Measurements from ENCODE around the gene NBL1.

The NBL1 gene

DNA sequence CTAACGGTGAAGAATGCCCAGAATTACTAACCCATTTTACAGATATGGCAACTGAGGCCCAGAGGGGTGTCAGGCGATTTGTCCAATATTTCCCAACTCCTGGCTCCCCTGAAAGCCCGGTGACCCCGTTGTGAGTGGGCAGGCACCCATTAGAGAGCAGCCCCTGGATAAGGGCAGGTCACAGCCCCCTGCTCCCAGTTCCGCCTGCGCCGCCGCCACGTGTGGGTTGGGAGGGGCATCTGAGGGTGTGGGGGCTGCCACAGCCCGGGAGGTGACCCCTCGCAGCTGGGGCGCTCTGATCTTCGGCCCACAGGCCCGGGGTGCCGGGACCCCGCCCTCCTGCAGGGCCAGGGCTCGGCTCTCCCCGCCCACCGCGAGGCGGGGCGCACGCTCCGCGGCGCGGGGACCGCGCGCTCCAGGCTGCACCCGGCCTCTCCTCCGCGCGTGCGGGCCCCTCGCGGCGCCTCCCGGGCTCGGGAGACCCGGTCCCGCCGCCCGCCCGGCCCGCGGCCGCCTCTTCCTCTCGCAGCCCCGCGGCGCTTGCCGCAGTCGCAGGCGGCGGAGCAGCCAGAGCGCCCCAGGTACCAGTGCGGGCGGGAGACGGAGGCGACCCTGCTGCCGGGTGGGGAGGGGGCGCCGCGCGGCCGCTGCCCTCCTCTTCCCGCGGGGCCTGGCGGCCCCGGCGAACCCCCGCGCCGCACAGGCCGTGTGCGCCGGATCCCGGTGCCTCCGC, 20.5 kb downstream of the NBL1 start, which contains the start of gene HTR6:
TSS of gene HTR6 (plus strand) at position 423 of the 733 bp plus-strand sequence. CDS start 879 bp downstream, outside the sequence.
- in situ Hi-C loops (cut with HindIII; ENCODE audit: low sequenced_read_pairs), result no loop called here

DNA sequence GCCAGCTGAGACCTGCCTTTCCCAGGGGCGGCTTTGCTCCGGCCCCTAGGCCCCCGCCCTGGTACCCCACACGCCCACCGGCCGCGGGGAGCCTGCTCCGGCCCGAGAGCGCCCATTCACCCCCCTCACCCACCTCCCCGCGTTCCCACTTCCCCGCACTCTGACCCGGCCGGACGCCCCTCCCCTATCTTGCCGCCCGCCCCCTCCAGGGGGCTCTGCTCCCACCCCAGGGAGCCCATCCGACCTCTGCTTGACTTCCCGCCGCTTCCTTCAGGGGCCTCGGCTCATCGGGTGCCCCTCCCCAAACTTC, 21.0 kb downstream of the NBL1 start:
- in situ Hi-C loops (cut with HindIII; ENCODE audit: low sequenced_read_pairs), result no loop called here

- in situ Hi-C loops (cut with HindIII; ENCODE audit: low sequenced_read_pairs), result no loop called here
Observed at GRCh38 chr1:19665496-19666465, 21.7 kb downstream of the NBL1 start.

DNA sequence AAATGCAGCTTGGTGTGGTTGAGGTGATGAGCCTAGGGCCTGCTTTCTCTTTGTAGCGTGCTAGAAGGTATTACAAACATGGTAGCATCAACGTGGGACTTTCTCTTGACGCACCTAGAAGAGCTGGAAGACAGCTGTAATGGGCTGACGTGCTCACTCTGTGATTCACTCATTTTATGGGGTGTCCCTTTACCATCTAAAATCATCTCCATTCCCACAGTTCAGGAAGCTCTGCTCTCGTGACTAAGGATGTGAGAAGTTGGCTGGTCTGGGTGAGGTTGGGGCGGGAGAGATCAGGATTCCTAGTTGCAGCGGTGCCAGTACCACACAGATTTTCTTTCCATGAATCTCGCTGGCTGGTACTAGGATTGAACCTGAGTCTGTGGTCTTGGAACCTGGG, 24.8 kb downstream of the NBL1 start:
- in situ Hi-C loops (cut with HindIII; ENCODE audit: low sequenced_read_pairs), result no loop called here

- in situ Hi-C loops (cut with HindIII; ENCODE audit: low sequenced_read_pairs), result no loop called here
Observed at GRCh38 chr1:19670787-19671186, 26.7 kb downstream of the NBL1 start.

DNA sequence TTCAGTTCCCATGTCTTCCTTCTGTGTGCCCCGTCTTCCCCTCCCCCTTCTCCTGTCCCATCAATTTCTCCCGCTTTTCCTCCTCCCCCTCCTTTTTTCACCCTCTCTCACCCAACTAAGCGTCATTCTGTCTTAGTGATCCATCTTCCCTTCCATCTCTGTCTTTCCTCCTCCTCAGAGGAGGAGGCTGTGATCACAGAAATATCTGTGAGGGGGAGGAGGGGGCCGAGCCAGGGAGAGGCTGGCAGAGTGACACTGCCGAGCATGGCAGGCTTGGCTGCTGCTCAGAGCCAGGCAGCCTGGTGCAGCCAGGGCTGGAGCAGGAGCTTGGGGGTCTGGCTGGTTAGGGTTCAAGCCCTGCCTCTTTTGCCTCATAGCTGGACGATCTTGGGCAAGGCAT, 28.1 kb downstream of the NBL1 start:
- in situ Hi-C loops (cut with HindIII; ENCODE audit: low sequenced_read_pairs), result no loop called here

DNA sequence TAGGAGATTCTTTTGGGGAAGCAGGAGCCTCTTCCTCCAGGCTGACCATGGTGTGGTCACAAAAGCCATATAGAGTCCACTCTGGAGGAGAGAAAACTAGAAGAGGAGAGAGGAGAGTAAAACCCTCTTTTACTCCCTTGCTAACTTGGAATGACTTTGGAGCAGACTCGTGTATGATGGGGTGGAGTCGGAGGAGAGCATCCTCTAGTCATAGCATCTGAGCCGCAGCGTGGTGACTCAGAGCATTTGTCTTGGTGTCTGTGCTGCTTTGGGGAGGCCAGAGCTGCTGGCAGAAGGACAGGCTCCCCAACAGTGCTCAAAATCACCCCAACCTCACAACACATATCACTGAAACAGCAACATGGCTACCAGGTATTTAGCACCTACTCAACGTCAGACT, 31.7 kb downstream of the NBL1 start:
- in situ Hi-C loops (cut with HindIII; ENCODE audit: low sequenced_read_pairs), result no loop called here

DNA sequence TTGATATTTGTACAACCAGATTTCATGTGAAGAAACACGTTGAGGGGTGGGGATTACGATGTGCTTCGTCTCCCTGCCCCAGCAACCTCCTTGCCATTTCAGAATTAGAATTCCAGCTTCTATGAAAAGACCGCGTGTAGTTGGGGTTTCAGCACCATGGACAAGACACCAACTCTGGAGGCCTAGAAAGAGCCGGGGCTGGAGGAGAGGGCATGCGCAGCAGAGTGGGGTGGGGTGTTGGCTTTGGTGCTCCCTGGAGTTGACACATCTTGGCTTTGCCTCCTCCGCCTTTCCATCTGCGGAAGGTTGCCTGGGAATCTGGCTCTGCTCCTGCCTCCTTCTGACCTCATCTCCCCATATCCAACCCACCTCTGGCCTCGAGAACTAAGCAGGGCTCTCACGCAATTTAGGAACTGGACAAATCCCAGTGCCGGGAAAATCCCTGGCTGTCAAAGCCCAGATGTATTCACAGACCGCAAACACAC, 32.4 kb downstream of the NBL1 start:
- in situ Hi-C loops (cut with HindIII; ENCODE audit: low sequenced_read_pairs), result no loop called here

GRCh38 chr1:19678493-19678892, 34.4 kb downstream of the NBL1 start:
- in situ Hi-C loops (cut with HindIII; ENCODE audit: low sequenced_read_pairs), result no loop called here

- in situ Hi-C loops (cut with HindIII; ENCODE audit: low sequenced_read_pairs), result no loop called here
Observed at GRCh38 chr1:19678931-19679453, 34.9 kb downstream of the NBL1 start.

DNA sequence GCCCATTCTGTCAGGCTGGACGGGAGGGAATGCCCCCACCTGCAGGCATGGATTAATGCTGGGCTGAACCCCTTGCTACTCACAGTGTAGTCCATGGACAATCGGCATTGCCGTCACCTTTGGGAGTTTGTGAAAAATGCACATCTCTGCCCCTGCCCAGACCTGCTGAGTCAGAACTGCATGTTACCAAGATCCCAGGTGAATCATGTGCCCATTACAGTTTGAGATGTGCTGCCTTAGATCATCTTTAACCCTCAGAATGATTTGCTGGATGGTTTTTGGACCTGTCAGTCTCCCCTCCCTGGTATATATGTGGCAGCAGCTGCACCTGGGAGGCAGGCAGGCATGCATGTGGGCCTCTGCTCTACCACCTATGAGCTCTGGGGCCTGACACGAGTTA, 35.6 kb downstream of the NBL1 start:
- in situ Hi-C loops (cut with HindIII; ENCODE audit: low sequenced_read_pairs), result no loop called here

DNA sequence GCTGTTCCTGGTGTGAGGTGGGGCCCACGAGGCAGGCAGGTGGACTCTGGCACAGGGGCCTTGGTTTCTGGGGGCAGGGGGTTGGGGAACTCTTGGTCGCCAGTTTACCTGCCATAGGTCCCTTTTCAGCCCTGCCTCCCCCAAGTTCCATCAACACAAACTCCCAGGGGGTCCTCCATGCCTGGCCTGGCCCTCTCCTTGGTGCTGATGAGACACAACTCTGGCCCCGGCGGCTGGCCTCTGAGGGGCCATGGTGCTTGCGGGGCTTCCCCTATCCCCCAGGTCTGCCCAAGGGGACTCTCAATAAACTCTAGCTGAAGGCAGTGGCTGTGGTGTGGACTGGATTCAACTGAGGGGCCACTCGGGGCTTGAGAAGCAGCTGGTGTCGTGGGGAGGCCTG, 36.5 kb downstream of the NBL1 start:
- in situ Hi-C loops (cut with HindIII; ENCODE audit: low sequenced_read_pairs), result no loop called here

DNA sequence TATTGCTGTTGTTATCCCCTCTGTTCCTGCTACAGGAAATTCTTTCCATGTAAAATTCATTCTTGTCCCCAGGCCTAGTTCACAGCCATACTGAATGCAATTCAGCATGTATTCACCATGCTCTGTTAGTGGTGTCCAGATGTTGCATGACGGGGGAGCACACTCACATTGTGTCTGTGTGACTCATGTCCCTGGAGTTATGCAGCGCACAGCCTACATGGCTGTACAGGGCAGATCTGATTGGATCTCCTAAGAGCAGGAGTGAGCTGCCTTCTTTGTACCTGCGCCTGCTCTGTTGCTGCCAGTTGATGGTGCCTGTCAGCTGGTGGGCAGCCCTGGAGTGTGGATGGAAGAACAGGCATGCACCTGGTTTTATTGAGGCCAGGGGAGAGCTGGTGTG, 38.1 kb downstream of the NBL1 start:
- in situ Hi-C loops (cut with HindIII; ENCODE audit: low sequenced_read_pairs), result no loop called here

DNA sequence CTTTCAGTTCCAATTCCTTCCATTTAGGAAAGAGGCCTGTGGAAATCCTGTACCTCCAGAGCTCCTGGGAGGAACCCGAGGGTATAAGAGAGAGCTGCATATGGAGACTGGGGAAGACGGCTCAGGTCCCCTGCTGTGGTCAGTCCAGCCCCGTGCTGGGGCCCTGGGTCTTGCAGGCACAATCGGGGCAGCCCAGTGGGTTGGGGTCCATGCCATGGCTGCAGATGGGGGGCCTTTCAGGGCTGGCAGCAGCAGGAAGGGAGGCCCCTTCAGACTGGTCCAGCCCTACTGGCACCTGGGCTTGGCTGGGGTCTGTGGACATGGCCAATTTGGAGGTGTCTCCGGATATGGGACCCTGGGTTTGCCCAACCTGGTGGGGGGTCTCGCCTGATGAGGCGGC, 38.8 kb downstream of the NBL1 start:
- in situ Hi-C loops (cut with HindIII; ENCODE audit: low sequenced_read_pairs), result no loop called here

DNA sequence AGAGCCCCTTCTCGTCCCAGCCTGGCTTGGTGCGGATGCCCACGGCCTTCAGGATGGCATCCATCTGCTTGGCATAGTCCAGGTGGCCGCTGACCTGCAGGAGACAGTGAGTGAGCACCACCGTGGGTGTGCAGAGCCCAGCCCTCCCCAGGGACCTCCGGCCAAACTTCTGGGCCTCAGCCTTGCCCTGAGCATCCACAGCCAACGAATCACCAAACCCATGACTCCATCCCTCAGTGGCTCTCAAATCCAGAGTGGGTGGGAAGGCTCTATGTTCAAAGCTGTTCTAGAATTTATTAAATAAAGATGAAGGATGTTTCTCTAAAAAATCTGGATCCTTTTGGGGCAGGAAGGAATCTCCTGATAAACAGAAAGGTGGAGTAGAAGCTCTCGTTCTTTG, 39.2 kb downstream of the NBL1 start:
- in situ Hi-C loops (cut with HindIII; ENCODE audit: low sequenced_read_pairs), result no loop called here

GRCh38 chr1:19684677-19685076, 40.6 kb downstream of the NBL1 start:
- in situ Hi-C loops (cut with HindIII; ENCODE audit: low sequenced_read_pairs), result no loop called here

DNA sequence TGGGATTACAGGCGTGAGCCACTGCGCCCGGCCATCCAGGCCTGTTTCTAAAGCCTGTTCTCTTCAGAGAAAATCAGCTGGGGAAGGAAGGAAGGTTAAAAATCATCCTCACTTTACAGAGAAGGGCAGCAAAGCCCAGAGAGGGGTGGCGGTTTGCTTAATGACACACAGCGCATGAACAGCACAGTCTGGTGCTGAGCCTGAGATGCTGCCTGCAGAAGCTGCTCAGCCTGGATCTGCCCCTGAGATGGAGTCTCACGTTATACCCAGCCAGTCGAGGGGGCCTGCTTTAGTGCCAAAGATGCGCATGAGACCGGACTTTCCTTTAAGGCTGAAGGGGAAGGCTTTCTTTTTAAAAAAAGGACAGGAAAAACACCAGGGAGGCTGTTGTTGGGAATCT, 41.9 kb downstream of the NBL1 start:
- in situ Hi-C loops (cut with HindIII; ENCODE audit: low sequenced_read_pairs), result no loop called here

GRCh38 chr1:19687414-19687813, 43.3 kb downstream of the NBL1 start:
- in situ Hi-C loops (cut with HindIII; ENCODE audit: low sequenced_read_pairs), result no loop called here

- in situ Hi-C loops (cut with HindIII; ENCODE audit: low sequenced_read_pairs), result no loop called here
Observed at GRCh38 chr1:19688041-19688842, 44.1 kb downstream of the NBL1 start.

- in situ Hi-C loops (cut with HindIII; ENCODE audit: low sequenced_read_pairs), result no loop called here
Observed at GRCh38 chr1:19689085-19689757, 45.1 kb downstream of the NBL1 start.
